ENCODE measurements around the gene ARID3C.

The ARID3C gene

DNA sequence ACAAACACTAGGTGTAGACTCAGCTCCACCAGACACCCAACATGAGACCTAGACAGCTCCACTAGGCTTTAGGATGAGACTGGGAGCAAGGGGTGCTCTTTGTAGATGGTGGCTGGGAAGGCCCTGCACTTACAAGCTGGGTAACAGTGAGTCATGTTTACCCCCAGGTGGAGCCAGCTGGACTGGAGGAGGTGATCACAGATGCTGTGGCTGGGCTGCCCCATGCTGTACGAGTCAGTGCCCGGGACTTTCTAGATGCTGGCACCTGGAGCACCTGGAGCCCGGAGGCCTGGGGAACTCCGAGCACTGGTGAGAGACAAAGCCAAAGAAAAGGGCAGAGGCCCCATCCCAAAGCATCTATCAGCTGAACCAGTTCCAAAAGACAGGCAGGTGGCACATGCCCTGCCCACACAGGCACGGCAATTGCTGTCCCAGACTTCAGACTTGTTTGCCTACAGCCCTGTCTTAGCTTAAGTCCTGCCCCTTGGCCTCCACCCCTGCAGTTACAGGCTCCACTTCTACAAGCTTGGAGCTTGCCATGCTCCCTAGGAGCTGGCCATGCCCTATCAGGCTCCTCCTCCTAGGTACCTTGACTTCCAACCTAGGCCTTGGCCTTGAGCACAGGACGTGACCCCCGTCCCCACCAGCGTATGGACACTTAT lies 30.9 kb upstream of the ARID3C start:
- no peak for ATAC-seq (replicated peaks)
- DNase-seq = no peak
- Mint-ChIP-seq H3K27me3 (no peaks in the 10 kb centered on the region), H3K4me3 (no peak overlapping the region), H3K9me3 (no peaks in the 10 kb centered on the region), H3K27ac (no peak overlapping the region), H3K4me1 (ENCODE audit: low read depth in 2 of 2) (peaks cover 22 to 26% of the 10 kb centered on the region in 2 donors), H3K36me3 (ENCODE audit: insufficient read depth) (no peaks in the 10 kb centered on the region)

DNA sequence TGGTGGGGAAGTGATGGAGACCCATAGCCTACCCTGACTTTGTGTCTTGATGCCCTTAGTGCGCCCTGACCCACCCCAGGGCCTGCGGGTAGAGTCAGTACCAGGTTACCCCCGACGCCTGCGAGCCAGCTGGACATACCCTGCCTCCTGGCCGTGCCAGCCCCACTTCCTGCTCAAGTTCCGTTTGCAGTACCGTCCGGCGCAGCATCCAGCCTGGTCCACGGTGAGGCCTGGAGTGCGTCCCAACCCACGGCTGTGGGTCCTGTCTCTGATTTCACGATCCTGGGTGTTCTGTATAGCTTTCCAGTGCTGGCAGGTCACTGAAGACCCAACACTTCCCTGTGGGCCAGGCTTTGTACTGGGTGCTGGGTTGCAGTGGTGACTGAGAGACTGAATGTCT lies 29.6 kb upstream of the ARID3C start:
- Mint-ChIP-seq H3K36me3 (ENCODE audit: insufficient read depth) (no peaks in the 10 kb centered on the region), H3K27ac (no peak overlapping the region), H3K9me3 (no peaks in the 10 kb centered on the region), H3K4me3 (no peak overlapping the region), H3K4me1 (ENCODE audit: low read depth in 2 of 2) (peaks cover 15 to 16% of the 10 kb centered on the region in 2 donors), H3K27me3 (no peaks in the 10 kb centered on the region)
- no peak for ATAC-seq (replicated peaks)
- no peak for DNase-seq

DNA sequence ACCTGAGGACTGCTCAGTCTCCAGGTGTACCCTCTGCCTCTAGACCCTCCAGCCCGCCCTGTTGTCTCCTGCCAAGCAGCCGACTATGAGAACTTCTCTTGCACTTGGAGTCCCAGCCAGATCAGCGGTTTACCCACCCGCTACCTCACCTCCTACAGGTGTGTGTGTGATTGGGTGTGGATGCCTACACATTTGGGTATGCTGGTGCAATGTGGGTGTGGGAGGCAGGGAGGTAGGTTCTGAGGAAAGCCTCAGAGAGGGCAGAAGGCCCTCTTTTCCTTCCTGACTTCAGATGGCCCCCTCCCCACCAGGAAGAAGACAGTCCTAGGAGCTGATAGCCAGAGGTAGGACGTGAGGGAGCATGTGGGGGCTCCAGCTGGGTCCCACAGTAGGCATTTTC lies 28.1 kb upstream of the ARID3C start:
- ATAC-seq (replicated peaks) (no peak), DNase-seq (no peak)
- Mint-ChIP-seq H3K27ac (no peak overlapping the region), H3K4me3 (no peak overlapping the region), H3K27me3 (no peaks in the 10 kb centered on the region), H3K36me3 (ENCODE audit: insufficient read depth) (no peaks in the 10 kb centered on the region), H3K9me3 (no peaks in the 10 kb centered on the region), H3K4me1 (ENCODE audit: low read depth in 2 of 2) (peaks cover 16 to 18% of the 10 kb centered on the region in 2 donors)

DNA sequence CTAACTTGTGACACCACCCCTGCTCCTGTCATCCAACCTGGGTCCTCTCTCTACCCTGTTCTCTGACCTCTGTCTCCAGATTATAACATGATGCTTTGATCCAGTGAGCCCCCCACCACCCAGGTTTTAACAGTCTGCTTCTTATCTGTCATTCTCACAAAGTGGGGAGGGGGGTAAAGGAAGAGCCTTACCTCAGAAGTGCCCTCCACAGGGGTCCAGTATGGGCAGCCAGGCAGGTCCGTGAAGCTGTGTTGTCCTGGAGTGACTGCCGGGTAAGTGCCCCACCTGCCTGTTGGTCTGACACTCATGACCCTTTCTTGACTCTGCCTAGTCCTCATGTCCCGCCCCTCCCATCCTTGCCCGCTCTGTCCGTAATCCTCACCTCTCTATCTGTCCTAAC lies 26.5 kb upstream of the ARID3C start:
- Mint-ChIP-seq H3K36me3 (ENCODE audit: insufficient read depth) (peaks cover 6% of the 10 kb centered on the region), H3K4me1 (ENCODE audit: low read depth in 2 of 2) (peaks cover 15 to 18% of the 10 kb centered on the region in 2 donors), H3K9me3 (no peaks in the 10 kb centered on the region), H3K27ac (no peak overlapping the region), H3K4me3 (no peak overlapping the region), H3K27me3 (no peaks in the 10 kb centered on the region)
- ATAC-seq (replicated peaks) = no peak
- no peak for DNase-seq

DNA sequence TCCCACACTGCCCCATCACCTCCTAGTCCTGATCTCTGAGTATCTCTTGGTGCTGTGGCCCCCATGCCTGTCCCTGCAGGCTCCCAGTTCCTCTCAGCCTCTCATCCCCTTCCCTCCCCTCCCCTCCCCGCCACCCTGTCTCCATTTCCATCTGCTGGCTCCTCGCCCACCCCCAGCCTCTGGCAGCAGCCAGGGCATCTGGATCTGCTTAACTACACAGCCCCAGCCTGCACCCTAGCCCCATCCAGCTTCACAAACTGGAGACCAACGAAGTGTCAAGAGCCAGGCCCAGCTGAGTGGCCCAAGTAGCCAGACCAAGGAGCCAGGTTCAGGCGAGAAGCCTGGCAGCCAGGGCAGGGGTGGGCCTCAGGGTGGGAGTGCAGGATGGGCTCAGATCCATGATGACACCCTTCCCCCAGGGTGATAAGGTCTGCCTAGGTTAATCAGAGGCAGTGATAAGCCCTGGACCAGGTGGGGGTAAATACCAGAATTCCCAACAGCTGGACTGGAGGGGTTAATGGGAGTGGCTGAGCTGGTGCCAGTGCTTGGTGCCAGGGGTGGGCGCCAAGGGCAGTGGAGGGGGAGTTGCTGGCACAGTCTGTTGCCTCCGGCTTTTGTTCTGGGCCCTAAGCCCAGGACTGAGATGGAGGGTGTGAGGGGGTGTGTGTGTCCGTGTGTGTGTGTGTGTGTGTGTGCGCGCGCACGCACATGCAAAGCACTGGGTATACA lies 25.6 kb upstream of the ARID3C start:
- Mint-ChIP-seq H3K4me1 (ENCODE audit: low read depth in 2 of 2) (peaks cover 15 to 21% of the 10 kb centered on the region in 2 donors), H3K9me3 (no peaks in the 10 kb centered on the region), H3K27me3 (no peaks in the 10 kb centered on the region), H3K36me3 (ENCODE audit: insufficient read depth) (peaks cover 15% of the 10 kb centered on the region), H3K4me3 (no peak overlapping the region), H3K27ac (peak overlapping the region in 1 of 2 donors; percentile 5)
- no peak for ATAC-seq (replicated peaks)
- DNase-seq = no peak

DNA sequence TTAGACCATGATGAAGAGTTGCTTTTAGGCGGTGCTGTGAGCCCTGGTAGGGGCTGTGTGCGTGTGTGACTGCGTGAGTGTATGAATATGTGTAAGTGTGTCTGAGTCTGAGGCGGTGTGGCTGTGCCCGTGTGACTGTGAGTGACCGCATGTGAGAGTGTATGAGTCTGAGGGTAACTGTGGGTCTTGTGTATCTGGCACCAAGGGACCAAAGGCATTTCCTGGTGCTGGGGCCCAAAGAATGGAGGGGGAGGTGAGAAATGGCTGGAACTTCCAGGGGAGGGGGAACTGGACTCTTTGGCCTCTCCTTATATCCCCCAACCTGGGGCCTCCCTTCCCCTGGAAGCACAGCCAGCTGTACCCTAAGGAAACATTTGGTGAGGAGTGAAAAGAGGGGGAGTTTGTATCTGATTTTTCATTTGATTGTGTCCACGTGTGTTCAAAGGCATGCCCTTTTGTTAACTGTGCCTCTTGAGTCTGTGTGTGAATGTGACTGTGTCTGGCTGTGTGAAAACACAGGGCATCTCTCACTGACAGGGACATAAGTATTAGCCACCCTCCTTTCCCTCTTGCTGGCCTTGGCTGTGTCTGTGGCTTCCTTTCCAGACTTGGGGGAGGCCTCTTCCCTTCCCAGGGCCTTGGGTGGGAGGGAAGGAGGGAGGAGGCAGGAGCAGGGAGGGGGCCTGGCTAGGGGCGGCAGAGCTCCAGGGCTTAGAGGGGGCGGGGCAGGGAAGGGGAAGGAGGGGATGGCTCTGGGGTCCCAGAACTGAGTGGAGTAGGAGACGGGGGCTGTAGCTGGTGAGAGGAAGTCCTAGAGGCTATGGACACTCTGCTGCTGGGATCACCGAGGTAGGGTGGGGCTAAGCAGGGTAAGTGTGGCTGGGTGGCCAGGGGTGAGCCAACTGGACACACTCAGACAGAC lies 24.5 kb upstream of the ARID3C start:
- ATAC-seq (replicated peaks) (no peak), DNase-seq (no peak)
- Mint-ChIP-seq H3K27ac (peak overlapping the region; percentile 5 to 26), H3K27me3 (no peaks in the 10 kb centered on the region), H3K4me3 (no peak overlapping the region), H3K36me3 (ENCODE audit: insufficient read depth) (peaks cover 26% of the 10 kb centered on the region), H3K4me1 (ENCODE audit: low read depth in 2 of 2) (peaks cover 23 to 28% of the 10 kb centered on the region in 2 donors), H3K9me3 (no peaks in the 10 kb centered on the region)

DNA sequence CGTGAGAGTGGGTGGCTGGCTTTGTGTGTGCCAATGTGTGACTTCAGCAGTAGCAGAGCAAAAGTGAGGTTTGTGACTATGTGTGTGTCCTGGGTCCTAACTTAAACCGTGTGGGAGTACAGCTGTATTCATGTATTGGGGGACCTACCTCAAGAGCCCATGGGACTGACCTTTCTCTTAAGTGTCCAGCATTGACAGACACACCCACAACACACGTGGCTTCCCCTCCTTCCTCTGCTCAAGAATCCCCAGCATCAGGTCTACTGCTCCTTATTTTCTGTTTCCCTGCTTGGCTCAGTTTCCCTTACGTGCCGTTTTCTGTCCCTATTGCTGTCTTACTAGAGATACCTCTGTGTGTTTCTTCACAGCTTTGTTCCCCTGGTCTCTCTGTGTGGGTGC lies 23.7 kb upstream of the ARID3C start:
- DNase-seq = no peak
- Mint-ChIP-seq H3K9me3 (no peaks in the 10 kb centered on the region), H3K36me3 (ENCODE audit: insufficient read depth) (peaks cover 31% of the 10 kb centered on the region), H3K4me3 (peak overlapping the region in 1 of 2 donors; percentile 0), H3K27ac (peak overlapping the region in 1 of 2 donors; percentile 26), H3K27me3 (no peaks in the 10 kb centered on the region), H3K4me1 (ENCODE audit: low read depth in 2 of 2) (peaks cover 31 to 36% of the 10 kb centered on the region in 2 donors)
- ATAC-seq (replicated peaks) = no peak

DNA sequence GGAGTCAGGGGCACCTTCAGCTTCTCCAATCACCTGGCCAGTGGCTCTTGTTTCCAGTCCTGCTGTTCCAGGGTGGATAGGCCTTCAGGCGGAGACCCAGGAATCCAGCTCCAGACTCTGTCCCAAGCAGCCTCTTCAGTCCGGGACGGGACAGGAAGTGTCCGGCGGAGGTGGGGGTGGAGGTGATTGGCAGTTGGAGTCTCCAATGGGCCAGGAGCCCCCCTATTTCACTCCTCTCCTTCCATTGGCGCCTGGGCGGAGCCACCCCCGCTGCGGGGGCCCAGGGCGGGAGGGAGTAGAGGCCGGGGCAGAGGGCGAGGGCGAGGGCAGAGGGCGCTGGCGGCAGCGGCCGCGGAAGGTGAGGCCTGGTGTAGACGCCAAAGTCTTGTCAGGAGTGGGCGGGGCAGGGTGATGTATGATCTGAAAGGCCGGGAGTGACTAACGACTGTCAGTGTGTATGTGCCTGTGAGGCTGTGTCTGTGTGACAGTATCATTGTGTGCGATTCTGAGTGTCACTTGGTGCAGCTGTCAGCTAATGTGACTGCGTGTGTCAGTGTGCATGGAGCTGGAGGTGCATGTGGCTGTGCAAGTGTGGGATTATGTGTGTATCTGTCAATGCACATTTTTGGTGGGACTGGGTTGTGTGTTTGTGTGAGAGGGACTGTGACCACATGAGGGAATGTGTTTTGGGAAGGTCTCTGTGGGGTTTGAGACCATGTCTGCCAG lies 23.2 kb upstream of the ARID3C start, which contains the start of gene IL11RA:
TSS of gene IL11RA (plus strand) at position 310 of the 726 bp plus-strand sequence. CDS start 3,033 bp downstream, outside the sequence.
- Mint-ChIP-seq H3K9me3 (no peaks in the 10 kb centered on the region), H3K36me3 (ENCODE audit: insufficient read depth) (peaks cover 32% of the 10 kb centered on the region), H3K27ac (peak within 1 kb of the TSS; percentile 5 to 26), H3K27me3 (no peaks in the 10 kb centered on the region), H3K4me1 (ENCODE audit: low read depth in 2 of 2) (peaks cover 37 to 42% of the 10 kb centered on the region in 2 donors), H3K4me3 (peak within 1 kb of the TSS in 1 of 2 donors; percentile 0)
- peak; percentile 29 for ATAC-seq (replicated peaks)
- no peak for DNase-seq

DNA sequence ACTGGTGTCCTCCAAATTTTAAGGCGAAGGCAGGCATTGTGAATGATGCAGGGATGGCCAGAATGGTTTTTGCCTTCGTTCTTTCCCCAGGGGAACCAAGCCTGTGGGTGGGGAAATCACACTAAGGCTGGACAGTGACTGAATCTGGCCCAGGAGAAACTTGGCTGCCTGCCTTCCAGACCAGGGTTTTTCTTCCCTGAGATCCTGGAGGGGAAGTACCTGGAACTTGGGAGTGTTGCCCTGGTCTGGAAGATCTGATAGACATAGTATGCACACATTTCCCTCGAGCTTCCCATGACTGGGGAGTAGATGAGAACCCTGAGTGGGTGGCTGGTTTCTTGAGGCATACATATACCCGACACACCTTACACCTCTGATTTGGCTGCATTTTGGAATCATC lies 22.5 kb upstream of the ARID3C start:
- Mint-ChIP-seq H3K27ac (no peak overlapping the region), H3K4me3 (no peak overlapping the region), H3K36me3 (ENCODE audit: insufficient read depth) (peaks cover 38% of the 10 kb centered on the region), H3K9me3 (no peaks in the 10 kb centered on the region), H3K27me3 (no peaks in the 10 kb centered on the region), H3K4me1 (ENCODE audit: low read depth in 2 of 2) (peaks cover 39 to 44% of the 10 kb centered on the region in 2 donors)
- ATAC-seq (replicated peaks) (no peak), DNase-seq (no peak)

DNA sequence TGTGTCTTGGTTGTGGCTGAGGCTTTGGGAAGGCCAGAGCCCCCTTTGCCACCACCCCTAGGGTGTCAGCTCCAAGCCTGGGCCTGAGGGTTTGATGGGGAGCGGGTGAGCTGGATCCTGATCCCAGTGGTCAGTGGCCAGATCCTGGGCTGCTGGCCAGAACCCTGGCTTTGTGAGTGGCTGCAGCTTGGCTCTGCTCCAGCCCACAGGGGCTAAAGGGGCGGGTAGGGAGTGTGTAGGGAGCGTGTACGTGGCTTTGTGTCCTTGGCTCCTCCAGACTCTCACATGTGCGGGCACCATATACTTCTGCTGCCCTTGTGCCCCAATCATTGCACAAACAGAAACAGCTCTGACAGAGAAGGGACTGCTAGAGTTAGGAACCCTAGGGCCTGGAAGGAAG lies 21.9 kb upstream of the ARID3C start:
- Mint-ChIP-seq H3K27me3 (no peaks in the 10 kb centered on the region), H3K9me3 (no peaks in the 10 kb centered on the region), H3K36me3 (ENCODE audit: insufficient read depth) (peaks cover 42% of the 10 kb centered on the region), H3K27ac (no peak overlapping the region), H3K4me1 (ENCODE audit: low read depth in 2 of 2) (peaks cover 44 to 49% of the 10 kb centered on the region in 2 donors), H3K4me3 (no peak overlapping the region)
- DNase-seq (no peak), ATAC-seq (replicated peaks) (no peak)

DNA sequence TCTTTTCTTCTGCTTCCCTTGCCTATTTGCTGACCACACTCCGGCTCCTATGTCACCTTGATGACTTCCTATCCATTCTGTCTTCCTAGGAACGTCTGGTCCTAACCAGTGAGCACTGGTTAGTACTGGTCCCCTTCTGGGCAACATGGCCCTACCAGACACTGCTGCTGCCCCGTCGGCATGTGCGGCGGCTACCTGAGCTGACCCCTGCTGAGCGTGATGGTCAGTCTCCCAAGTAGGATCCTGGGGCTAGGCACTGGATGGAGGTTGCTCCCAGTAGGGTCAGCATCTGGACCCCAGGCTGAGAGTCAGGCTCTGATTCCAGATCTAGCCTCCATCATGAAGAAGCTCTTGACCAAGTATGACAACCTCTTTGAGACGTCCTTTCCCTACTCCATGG lies 19.8 kb upstream of the ARID3C start:
- no peaks in the 10 kb centered on the region for H3K9me3 Mint-ChIP-seq
- ATAC-seq (replicated peaks) = no peak
- H3K4me3 Mint-ChIP-seq = peak overlapping the region in 1 of 2 donors; percentile 42
- H3K4me1 Mint-ChIP-seq (ENCODE audit: low read depth in 2 of 2) = peaks cover 42 to 43% of the 10 kb centered on the region in 2 donors
- H3K27me3 Mint-ChIP-seq = no peaks in the 10 kb centered on the region
- peak overlapping the region in 1 of 2 donors; percentile 78 for H3K27ac Mint-ChIP-seq
- peaks cover 42% of the 10 kb centered on the region for H3K36me3 Mint-ChIP-seq (ENCODE audit: insufficient read depth)
- no peak for DNase-seq

DNA sequence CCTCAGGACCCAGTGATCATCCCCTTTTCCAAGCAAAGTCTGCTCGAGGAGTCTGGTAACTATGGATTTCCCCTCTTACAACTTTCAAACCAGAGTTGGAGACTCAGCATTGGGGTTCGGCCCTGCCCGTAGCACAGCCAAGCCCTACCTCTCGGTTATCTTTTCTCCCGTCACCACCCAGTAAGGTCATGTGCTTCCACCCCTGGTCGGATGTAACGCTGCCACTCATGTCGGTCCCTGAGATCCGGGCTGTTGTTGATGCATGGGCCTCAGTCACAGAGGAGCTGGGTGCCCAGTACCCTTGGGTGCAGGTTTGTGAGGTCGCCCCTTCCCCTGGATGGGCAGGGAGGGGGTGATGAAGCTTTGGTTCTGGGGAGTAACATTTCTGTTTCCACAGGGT lies 18.8 kb upstream of the ARID3C start:
- DNase-seq (no peak), ATAC-seq (replicated peaks) (no peak)
- peak overlapping the region; percentile 89 to 90 for H3K4me3 Mint-ChIP-seq
- no peaks in the 10 kb centered on the region for H3K9me3 Mint-ChIP-seq
- peak overlapping the region; percentile 78 to 81 for H3K27ac Mint-ChIP-seq
- peaks cover 42% of the 10 kb centered on the region for H3K36me3 Mint-ChIP-seq (ENCODE audit: insufficient read depth)
- H3K27me3 Mint-ChIP-seq = no peaks in the 10 kb centered on the region
- peaks cover 34 to 36% of the 10 kb centered on the region in 2 donors for H3K4me1 Mint-ChIP-seq (ENCODE audit: low read depth in 2 of 2)

DNA sequence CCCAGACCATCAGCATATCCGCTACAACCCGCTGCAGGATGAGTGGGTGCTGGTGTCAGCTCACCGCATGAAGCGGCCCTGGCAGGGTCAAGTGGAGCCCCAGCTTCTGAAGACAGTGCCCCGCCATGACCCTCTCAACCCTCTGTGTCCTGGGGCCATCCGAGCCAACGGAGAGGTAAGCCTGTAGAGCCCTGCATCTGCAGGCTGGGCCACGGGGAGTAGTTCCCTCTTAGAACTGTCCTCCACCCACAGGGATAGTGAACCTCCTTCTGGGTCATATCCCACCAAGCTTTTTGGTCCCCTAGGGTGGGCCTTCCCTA lies 18.2 kb upstream of the ARID3C start:
- no peaks in the 10 kb centered on the region for H3K9me3 Mint-ChIP-seq
- H3K4me3 Mint-ChIP-seq = peak overlapping the region; percentile 89 to 90
- no peak for ATAC-seq (replicated peaks)
- no peaks in the 10 kb centered on the region for H3K27me3 Mint-ChIP-seq
- no peak for DNase-seq
- H3K36me3 Mint-ChIP-seq (ENCODE audit: insufficient read depth) = peaks cover 42% of the 10 kb centered on the region
- H3K27ac Mint-ChIP-seq = peak overlapping the region; percentile 78 to 81
- peaks cover 29 to 31% of the 10 kb centered on the region in 2 donors for H3K4me1 Mint-ChIP-seq (ENCODE audit: low read depth in 2 of 2)

Measured in effector memory CD8-positive, alpha-beta T cell (primary cell).